Stimulated activated CD8-positive, alpha-beta memory T cell treated with anti-CD3 and anti-CD28 coated beads, Interleukin-2, amount 100 ng/mL, for 1 hour (primary cell): ENCODE data around the gene EID2.

Source experiments
- DNase-seq, 2 donors: peaks; one replicate each; pipeline ENCODE4 v3.0.0-alpha.2; 2020; ENCODE audit warnings: low read depth in 2 of 2

EID2 gene, protein sequence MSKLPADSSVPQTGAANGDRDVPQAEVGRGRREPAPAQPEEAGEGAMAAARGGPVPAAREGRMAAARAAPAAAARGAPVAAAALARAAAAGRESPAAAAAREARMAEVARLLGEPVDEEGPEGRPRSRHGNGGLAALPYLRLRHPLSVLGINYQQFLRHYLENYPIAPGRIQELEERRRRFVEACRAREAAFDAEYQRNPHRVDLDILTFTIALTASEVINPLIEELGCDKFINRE

DNA sequence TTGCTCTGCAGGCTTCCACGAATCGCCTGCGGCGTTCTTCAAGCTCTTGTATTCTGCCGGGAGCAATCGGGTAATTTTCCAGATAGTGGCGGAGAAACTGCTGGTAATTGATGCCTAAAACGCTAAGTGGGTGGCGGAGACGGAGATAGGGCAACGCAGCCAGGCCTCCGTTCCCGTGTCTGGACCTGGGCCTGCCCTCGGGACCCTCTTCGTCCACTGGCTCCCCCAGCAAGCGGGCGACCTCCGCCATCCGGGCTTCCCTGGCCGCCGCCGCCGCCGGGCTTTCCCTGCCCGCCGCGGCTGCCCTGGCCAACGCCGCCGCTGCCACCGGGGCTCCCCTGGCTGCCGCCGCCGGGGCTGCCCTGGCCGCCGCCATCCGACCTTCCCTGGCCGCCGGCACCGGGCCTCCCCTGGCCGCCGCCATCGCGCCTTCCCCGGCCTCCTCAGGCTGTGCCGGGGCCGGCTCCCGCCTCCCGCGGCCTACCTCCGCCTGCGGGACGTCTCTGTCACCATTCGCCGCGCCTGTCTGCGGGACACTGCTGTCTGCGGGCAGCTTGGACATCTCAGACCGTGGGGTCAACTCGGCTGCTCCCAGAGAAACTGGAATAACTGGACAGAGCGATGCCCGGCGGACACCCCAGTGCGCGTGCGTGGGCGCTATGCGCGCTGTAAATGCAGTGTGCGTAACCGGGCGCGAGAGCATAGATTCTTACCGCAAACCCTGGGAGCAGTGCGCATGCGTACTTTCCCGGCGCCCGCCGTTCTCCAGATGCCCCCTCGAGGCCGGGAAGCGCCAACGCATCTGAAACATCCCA, at the start of gene EID2:
Gene EID2 (minus strand): TSS at position 644 of the 815 bp plus-strand sequence. CDS start 82 bp downstream, at position 562.
- peak; percentile 89 to 93 for DNase-seq

DNA sequence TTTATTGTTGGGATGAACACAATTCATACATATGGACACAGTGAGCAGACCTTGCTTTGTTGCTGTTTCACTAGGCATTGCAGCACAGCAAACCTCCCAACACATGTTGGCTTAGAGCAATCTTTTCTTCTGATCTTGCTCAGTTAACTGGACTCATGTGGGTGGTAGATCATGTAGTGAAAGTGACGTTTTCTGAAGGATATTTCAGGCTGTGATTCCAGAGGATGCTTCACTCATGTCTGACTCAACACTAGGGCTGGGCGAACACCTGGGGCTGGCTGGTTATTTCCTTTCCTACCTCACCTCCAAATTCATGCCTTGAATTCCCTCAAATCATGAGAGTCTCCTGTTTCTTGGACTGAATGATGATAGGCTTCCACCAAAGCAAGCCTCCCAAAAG, 48.1 kb upstream of the EID2 start:
- DNase-seq = no peak

DNA sequence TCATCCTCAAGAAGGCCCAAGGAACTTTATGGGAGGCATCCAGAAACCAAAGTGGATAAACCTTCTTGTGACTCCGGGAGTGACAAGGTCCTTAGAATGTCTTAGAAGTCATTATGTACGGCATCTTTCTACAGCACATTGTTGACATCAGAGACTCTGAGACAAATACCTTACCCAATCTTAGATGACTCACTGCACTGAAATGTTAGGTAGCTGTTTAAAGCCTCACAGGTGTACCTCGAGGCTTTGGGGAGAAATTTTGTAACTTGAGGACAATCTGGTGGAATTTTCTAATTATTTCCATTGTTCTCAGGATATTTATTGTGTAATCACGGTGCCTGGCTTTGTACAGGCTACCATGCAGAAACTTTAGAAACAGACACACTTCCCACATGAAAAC, 47.5 kb upstream of the EID2 start:
- no peak for DNase-seq

DNA sequence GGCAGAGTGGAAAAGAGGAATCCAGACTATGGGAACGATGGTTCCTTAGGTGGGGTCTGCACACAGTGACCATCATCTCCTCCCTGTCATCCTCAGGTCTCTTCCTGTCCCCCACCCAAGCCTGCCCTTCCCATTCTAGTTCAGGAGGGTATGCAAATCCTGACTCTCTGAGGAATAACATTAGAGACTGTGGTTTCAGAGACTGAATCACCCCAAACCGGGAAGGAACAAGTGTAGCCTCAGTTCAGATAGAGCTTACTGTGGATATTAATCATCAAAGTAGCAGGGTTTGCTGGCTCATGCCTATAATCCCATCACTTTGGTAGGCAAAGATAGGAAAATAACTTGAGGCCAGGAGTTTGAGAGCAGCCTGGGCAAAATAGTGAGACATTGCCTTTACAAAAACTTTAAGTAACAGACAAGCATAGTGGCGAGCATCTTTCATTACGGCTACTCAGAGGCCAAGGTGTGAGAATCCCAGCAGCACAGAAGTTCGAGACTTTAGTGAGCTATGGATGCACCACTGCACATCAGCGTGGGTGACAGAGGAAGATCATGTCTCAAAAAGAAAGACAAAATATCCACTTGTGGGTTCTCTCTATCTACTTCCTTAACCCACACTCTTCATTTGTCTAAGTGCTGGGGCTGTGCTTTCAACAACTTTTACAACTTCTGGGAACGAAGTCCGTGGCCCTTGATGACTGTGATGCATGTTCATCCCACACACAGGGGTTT, 43.1 kb upstream of the EID2 start:
- no peak for DNase-seq

DNA sequence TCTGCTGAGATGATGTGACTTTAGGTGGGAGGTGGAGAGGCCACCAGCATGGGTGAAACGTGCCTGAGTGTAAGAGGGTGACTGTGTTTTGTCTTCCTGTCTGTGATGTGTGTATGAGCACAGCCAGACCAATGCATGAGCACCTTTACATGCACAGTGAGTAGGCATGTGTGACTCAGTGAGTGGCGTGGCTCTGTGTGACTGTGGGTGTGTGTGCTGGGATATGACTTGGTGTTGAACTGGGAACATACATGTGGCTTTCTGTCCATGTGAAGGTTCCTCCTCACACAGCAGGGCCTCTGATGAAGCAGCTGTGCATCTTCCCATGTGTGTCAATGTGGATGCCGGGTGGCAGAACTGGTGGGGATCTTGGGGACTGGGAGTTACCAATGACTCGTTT, 42.5 kb upstream of the EID2 start:
- DNase-seq = no peak

DNA sequence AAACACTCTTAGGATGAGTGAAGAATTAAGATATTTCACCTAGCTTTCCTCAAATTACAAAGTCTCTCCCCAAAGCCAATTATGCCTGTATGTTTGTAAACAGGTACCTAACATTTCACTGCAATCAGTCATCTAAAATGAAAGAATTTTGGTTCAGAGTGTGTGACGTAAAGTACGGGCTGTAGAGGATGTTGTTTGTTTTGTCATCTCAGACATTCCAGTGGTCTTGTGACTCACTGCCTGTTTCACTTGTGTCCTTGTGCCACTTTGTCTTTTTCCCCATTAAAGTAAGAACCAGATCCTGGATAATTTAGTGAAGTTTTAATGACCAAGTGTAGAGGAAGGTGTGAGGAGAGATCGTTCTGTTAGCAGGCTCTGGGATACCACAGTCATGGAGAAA, 28.6 kb upstream of the EID2 start:
- no peak for DNase-seq

DNA sequence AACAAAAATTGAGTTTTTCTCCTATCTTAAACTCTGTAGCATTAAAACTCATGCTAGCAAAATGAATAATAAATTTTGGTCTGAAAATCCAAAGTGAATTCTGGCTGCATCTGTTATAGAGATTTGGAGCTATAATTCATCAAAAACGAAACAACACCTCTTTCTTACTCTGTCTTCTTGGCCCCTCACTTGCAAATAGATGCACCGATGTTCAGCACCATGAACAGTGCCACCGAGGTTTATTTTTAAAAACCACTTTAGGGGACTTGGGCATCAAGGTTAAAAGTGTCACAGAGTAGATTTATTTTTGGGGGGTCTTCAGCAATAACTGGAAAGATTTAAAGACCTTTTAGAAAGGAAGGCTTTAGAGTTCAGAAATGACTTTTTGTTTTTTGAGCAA, 26.1 kb upstream of the EID2 start:
- no peak for DNase-seq

DNA sequence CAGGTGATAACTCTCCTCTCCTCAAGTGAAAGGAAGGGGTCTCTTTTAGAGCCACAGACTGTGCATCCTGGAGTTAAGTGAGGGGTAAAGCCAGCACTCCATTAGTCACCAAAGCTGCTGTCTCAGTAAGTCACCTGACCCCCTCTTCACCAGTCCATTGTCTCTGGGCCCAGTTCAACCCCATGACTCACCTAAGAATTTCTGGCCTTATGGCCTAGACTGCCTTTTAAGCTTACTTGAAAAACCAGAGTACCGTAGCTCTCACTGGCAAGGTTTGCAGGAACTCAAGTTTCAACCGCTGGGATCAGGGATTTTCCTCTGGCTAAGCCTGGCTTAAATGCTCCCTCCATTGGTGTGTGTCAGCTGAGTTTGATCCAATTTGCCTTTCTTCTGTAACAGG, 23.4 kb upstream of the EID2 start:
- DNase-seq = no peak

DNA sequence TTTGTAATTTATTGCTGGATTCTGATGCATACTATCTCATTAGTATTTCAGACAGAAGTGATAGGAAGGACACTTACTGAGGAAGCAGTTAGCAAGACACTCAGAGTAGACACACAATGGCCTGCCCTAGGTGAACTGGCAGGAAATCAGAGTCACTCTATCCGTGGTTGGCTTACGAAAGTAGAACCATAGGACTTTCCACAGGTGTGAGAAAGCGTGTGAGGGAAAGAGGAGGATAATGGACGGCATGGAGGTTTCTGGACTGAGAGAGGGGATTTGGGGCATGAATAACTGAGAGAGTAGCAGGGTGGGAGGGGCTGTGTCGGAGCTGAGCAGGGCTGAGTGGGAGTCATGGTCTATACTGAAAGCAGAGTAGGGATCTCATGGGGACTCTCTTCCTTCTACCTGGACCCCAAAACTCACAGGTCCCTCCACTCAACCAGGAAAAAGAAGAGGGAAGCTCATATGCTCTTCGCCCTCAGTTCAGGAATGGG, 18.7 kb upstream of the EID2 start:
- no peak for DNase-seq

DNA sequence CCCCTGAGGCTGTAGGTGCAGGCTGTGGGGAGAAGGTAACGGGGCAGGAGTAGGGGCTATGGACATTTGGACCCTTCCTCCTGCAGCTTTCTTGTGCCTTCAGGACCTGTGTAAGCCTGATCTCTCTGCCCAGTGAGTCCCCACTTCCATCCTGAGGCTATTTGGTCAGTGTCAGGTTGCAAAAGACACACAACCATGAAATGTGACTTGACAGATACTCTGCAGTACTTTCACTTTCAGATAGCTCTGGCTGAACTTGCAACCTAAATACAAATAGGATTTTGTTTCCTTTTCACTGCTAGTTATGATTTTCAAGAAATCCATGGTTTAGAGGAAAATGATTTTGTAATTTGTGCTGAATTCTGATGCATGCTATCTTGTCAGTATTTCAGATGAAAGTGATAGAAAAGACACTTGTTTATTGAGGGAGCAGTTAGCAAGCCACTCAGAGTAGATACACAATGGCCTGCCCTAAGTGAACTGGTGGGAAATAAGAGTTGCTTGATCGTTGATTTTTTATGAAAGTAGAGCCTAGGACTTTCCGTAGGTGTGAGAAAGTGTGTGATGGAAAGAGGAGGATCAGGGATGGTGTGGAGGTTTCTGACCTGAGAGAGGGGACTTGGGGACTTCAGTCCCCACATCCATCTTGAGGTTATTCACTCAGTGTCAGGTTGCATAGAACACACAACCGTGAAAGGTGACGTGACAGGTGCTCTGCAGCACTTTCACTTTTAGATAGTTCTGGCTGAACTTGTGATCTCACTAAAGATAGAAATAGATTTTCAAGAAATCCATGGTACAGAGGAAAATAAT, 18.1 kb upstream of the EID2 start:
- DNase-seq = no peak

DNA sequence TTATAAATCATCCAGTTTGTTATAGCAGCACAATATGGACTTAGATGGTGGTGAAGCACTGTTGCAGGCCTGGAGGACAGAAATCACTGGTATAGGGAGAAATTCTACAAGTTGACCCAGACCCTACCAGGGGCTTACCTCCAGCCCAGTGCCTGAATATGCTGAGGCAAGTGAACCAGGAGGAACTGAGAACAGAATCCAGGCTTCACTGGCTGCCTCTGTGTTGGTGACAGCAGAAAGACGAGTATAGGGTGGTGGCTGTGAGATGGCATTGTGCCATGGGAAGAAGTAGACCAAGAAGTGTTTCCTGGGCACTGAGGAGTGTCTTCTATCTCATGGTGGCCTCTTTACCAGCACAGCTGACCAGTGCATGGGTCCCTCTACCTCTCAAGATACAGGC, 15.9 kb upstream of the EID2 start:
- no peak for DNase-seq

DNA sequence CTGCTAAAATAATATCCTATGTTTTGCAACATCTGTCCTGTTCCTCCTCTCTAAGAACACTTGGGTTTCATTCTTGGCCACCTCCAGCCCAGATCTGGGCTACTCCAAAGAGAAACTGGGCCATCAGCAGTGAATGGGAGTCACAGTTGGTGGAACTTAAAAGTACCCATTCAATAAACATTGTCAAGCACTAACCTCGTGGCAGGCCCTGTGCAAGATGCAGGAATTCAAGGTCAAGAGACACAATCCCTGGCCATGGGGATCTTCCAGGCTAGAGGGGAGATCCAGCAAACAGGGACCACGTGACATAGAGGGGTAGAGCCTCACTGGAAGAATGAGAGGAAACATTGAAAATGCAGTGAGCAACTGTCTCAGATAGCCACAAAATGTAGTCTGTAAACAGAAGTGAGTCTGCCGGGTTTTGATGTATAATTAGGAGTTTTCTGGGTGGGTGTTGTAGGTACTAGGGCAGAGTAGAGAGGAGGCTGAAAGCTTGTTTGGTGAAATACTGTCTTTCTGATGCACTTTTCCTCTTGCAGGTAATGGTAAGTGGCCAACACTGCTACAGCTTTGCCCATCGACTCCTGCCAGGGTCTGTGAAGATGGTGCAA, 14.8 kb upstream of the EID2 start:
- DNase-seq = no peak

DNA sequence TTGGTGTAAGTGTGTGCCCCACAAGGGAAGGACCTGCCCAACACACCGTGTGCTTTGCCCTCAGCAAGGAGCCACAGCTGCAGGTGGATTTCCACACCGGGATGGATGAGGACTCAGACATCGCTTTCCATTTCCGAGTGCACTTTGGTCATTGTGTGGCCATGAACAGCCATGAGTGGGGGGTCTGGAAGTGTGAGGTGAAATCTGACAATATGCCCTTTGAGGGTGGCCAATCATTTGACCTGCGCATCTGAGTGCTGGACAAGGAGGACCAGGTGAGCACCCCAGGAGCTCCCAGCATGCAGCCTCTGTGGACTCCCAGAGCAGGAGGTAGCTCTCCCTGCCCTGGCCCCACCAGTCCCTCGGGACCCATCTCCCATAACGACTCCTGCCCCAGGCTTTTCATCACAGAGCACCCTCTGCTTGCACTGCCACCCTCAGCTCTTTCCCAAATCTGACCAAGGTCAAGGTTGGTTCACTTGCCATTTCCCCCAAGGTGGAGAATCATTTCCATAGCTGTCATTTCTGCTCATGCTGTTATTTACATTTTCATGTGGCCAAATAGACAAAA, 13.2 kb upstream of the EID2 start:
- no peak for DNase-seq

DNA sequence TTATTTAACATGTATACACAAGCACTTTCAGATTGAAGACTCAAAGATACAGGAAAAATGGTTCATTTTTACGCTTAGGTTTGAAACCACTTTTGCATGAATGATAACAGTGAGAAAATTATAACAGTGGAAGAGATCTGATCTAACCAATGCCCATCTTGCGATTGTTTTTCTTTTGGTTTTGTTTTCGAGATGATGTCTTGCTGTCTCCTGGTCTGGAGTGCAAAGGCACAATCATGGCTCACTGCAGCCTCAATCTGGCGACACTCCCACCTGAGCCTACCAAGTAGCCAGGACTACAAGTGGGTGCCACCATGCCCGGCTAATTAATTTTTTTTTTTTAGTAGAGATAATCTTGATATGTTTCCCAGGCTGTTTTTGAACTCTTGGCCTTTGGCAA, 10.2 kb upstream of the EID2 start:
- no peak for DNase-seq

DNA sequence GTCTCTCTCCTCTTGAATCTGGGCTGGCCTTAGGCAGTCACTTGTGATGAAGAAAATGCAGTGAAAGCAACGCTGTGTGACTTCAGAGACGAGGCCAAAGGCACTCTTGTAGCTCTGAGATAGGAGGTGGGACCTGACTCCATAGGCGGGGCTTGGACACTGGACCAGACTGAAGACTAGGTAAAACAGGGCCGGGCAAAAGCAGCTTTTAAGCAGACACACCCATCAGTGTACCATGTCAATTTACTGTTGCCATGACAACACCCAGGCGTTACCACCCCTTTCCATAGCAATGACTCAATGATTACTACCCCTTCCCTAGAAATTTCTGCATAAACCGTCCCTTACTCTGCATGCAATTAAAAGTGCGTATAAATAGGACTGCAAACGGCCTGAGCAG, 6.6 kb upstream of the EID2 start:
- DNase-seq = no peak

DNA sequence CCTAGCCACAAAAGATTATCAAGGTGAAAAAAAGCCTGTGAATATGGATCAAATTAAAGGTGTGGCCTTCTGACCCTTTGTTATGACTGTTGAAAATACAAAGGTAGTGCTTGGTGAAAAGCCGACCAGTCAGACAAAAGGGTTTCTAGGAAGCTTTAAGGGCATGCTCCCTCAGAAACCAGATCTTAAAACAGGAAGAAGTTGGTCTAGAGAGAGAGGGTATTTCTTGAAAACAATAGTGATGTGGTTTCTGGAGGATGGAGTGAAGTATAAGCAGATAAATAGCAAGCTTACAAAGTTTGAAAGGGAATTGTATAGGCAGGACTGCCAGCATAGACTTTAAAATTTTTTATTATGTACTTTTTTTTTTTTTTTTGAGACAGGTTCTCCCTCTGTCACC, 5.0 kb upstream of the EID2 start:
- DNase-seq = no peak

DNA sequence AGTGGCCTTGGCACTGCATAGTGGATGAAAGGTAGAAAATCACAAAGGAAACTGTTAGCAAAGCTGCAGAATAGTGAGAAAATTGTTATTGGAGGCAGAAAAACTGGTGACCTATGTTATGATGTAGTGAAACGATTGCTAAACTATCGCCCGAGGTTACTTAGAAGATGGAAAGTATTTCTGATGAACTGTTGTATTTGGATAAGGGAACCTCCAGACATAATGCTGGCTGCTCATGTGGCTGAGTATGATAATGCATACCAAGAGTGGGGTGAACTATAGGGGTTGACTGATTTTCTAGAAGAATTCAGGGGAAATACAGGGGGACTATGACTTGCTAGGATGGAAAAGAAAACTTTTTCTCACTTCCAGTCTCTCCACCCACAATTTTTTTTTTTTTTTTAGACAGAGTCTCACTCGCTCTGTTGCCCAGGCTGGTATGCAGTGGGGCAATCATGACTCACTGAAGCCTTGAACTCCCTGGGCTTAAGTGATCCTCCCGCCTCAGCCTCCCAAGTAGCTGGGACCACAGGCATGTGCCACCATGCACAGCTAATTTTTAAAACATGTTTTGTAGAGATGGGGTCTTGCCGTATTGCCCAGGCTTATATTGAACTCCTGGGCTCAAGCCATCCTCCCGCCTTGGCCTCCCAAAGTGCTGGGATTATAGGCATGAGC, 4.4 kb upstream of the EID2 start:
- DNase-seq = no peak

DNA sequence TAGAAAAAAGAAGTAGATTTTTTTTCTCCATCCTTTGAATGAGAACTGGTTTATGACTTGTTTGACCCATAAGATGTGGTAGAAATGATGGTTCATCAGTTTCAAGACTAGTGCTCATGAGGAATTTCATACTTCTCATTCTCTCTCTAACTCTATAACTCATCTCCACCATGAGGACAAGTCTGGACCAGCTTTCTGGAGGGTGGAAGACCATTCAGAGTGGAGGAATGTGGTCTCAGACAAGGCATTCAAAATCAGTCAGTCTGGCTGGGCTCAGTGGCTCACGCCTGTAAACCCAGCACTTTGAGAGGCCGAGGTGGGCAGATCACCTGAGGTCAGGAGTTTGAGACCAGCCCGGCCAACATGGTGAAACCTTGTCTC, 3.5 kb upstream of the EID2 start:
- no peak for DNase-seq

DNA sequence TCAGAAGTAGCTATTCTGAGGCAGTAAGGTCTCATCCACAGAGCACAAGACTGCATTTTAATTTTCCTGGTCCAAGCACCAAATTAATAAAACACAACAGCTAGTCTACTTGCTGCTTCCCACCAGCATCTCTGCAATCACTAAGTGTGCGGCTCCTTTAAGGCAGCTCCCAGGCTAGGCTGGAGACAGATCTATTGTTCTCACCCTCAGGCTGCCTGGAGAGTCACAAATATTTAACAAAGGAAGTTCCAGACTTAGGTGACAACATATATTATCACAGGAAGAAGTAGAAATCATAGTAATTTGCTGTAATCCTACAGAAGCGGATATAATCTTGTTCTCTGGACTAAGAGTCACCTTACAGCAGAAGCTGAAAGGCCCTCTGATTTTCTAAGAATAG, 2.2 kb upstream of the EID2 start:
- DNase-seq = no peak

DNA sequence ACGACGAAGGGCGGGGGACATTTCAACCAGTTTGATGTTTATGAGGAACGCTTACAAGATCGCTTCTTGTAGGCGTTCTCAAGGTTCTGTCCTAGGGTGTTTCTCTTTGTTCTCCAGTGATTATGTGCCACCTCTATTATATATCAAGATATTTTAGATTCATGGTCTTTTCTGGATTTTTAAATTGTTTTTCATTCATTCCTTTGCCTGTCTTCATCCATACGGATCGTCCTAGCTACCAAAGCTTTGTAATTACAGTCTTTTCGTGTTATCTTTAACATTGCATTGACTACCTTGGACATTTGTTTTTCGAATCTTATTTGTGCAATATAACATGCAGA, 342 bp upstream of the EID2 start:
- no peak for DNase-seq

DNA sequence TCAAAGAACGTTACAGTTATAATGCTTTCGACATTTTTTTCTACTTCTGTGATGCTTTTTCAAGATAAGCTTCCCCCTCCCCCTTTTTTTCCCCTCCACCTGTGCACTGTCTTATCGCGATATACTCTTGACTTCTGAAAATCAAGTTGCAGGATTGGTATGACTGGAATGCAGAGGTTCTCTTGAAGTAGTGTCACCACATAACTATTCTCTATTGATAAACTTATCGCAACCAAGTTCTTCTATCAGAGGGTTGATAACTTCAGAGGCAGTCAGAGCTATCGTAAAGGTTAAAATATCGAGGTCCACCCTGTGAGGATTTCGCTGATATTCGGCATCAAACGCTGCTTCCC, 820 bp downstream of the EID2 start:
- no peak for DNase-seq
